PC-3 (cell line): Measurements from ENCODE around the gene KAT6B. TPM values are rescaled to one million over a fixed set of nuclear protein-coding genes. Genes with fewer than 3 reads are reported as not detected.

Source experiments
- ATAC-seq: fragments of 200-7000 bp; cut with Tn5 transposase; 2 replicates; pipeline ENCODE4 v1.9.1; 2020; ENCODE audit warnings: mild to moderate bottlenecking, moderate library complexity
- BruUV-seq: library from RNA; stranded (reverse); fragments of 400-500 nt; replicated peaks from 2 replicates; lab custom pipeline; 2021; lab: Mats Ljungman, UMichigan
- CTCF ChIA-PET: fragments of 300-600 bp; sonication (Branson Sonifier 250); formaldehyde crosslinking; loops from one replicate; lab custom pipeline; 2022; ENCODE audit warnings: antibody characterized with exemption; lab: Charles Lee
- POLR2A ChIA-PET: fragments of 300-600 bp; sonication (Branson Sonifier 250); formaldehyde crosslinking; loops from one replicate; lab custom pipeline; 2022; ENCODE audit warnings: antibody characterized with exemption; ENCODE audit not compliant: unreplicated experiment; lab: Charles Lee
- DNase-seq: peaks from one replicate; pipeline ENCODE4 v3.0.0-alpha.2; 2015
- H2AFZ ChIP-seq: fragments of 300-600 bp; sonication (generic); 2 replicates; pipeline ENCODE4 v1.6.0; 2016; ENCODE audit warnings: antibody characterized with exemption, low read length
- H3F3A ChIP-seq: fragments of 300-600 bp; sonication (generic); one replicate; pipeline ENCODE4 v1.6.0; 2017; ENCODE audit warnings: antibody characterized with exemption, low read length, control low read depth, mild to moderate bottlenecking; ENCODE audit not compliant: unreplicated experiment
- H3K27ac ChIP-seq: fragments of 300-600 bp; sonication (generic); 2 replicates; pipeline ENCODE4 v1.5.1; 2016; ENCODE audit warnings: mild to moderate bottlenecking, low read length
- H3K27me3 ChIP-seq: fragments of 300-600 bp; sonication (generic); 2 replicates; pipeline ENCODE4 v1.6.1; 2016; ENCODE audit warnings: low read length, mixed read lengths
- H3K36me3 ChIP-seq: fragments of 300-600 bp; sonication (generic); 2 replicates; pipeline ENCODE4 v1.6.1; 2016; ENCODE audit warnings: low read depth, mixed run types, low read length, mixed read lengths
- H3K4me1 ChIP-seq: fragments of 300-600 bp; sonication (generic); 2 replicates; pipeline ENCODE4 v1.5.1; 2016; ENCODE audit warnings: low read length; ENCODE audit not compliant: insufficient read depth
- H3K4me2 ChIP-seq: fragments of 300-600 bp; sonication (generic); 2 replicates; pipeline ENCODE4 v1.6.0; 2016; ENCODE audit warnings: low read length
- H3K4me3 ChIP-seq: fragments of 300-600 bp; sonication (generic); 2 replicates; pipeline ENCODE4 v1.5.1; 2016; ENCODE audit warnings: mild to moderate bottlenecking, low read length, mixed read lengths
- H3K79me2 ChIP-seq: fragments of 300-600 bp; sonication (generic); 2 replicates; pipeline ENCODE4 v1.6.1; 2017; ENCODE audit warnings: low read length, mixed read lengths
- H3K9ac ChIP-seq: fragments of 300-600 bp; sonication (generic); 2 replicates; pipeline ENCODE4 v1.6.0; 2016; ENCODE audit warnings: mild to moderate bottlenecking, low read length
- H3K9me2 ChIP-seq: fragments of 300-600 bp; sonication (generic); replicated peaks from 2 replicates; pipeline ENCODE4 v1.6.1; 2016; ENCODE audit warnings: mixed run types, low read length, mixed read lengths
- H3K9me3 ChIP-seq: fragments of 300-600 bp; sonication (generic); 2 replicates; pipeline ENCODE4 v1.6.1; 2016; ENCODE audit warnings: low read length, mixed read lengths
- H4K20me1 ChIP-seq: fragments of 300-600 bp; sonication (generic); 2 replicates; pipeline ENCODE4 v1.6.1; 2016; ENCODE audit warnings: low read length, mixed read lengths
- EZH2 ChIP-seq: fragments of 300-600 bp; sonication (generic); IDR thresholded peaks from one replicate; pipeline ENCODE4 v1.6.1; 2017; ENCODE audit warnings: antibody characterized with exemption, mild to moderate bottlenecking, low read length; ENCODE audit not compliant: unreplicated experiment
- EZH2phosphoT487 ChIP-seq: fragments of 300-600 bp; sonication (generic); IDR thresholded peaks from 2 replicates; pipeline ENCODE4 v1.6.1; 2018; ENCODE audit warnings: mild to moderate bottlenecking, antibody characterized with exemption, low read length, borderline replicate concordance
- intact Hi-C: fragments of 100-400 bp; cut with micrococcal nuclease; formaldehyde crosslinking; loops from 2 replicates; pipeline ENCODE4 v1.9.0; 2023
- total RNA-seq: library from RNA; depleted of rRNA; stranded (reverse); fragments of >200 nt; gene quantifications from 2 replicates; pipeline ENCODE4 v1.2.3, GENCODE V29; 2014
- TF ChIP-seq, protein P1 (sequence below): fragments of 300-600 bp; sonication (generic); conservative IDR thresholded peaks from 2 replicates; pipeline ENCODE4 v1.5.1; 2017; ENCODE audit warnings: antibody characterized with exemption, low read depth, mild to moderate bottlenecking, low read length

KAT6B gene
- total RNA-seq, 1 experiment from 2014 or later: 94.5 TPM

DNA sequence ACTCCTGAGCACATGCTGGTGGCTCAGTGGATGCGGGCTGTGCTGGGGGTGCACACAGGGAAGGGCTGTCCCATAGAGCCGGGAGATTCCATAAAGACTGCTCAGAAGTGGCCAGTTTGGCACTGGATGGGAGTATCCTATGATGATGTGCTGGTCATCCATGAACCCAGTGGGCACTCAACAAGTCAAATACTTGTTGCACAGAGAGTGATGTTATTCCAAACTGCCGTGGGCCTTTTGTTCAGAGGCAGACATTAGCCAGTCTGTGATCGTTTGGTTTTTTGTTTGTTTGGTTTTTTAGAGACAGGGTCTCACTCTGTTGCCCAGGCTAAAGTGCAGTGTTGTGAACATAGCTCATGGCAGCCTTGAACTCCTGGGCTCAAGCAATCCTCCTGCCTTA is 254.2 kb downstream of the KAT6B start:
- no peaks in the 10 kb centered on the region for H3K36me3 ChIP-seq
- ATAC-seq (no peak), DNase-seq (no peak)
- no peaks in the 10 kb centered on the region for H3K9me3 ChIP-seq
- no peaks in the 10 kb centered on the region for H3K9me2 ChIP-seq
- H2AFZ ChIP-seq: no peak overlapping the region
- TF ChIP-seq EZH2: no peak
- TF ChIP-seq, protein P1, sequence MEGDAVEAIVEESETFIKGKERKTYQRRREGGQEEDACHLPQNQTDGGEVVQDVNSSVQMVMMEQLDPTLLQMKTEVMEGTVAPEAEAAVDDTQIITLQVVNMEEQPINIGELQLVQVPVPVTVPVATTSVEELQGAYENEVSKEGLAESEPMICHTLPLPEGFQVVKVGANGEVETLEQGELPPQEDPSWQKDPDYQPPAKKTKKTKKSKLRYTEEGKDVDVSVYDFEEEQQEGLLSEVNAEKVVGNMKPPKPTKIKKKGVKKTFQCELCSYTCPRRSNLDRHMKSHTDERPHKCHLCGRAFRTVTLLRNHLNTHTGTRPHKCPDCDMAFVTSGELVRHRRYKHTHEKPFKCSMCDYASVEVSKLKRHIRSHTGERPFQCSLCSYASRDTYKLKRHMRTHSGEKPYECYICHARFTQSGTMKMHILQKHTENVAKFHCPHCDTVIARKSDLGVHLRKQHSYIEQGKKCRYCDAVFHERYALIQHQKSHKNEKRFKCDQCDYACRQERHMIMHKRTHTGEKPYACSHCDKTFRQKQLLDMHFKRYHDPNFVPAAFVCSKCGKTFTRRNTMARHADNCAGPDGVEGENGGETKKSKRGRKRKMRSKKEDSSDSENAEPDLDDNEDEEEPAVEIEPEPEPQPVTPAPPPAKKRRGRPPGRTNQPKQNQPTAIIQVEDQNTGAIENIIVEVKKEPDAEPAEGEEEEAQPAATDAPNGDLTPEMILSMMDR: no peak
- TF ChIP-seq EZH2phosphoT487: no peak
- ChIA-PET CTCF (no interaction called here), POLR2A (no interaction called here)
- H3K27me3 ChIP-seq: no peaks in the 10 kb centered on the region
- H3F3A ChIP-seq: no peaks in the 10 kb centered on the region
- H3K9ac ChIP-seq: no peak overlapping the region
- intact Hi-C loops: no loop called here
- BruUV-seq: no TSS peak
- H4K20me1 ChIP-seq: no peaks in the 10 kb centered on the region
- no peaks in the 10 kb centered on the region for H3K4me1 ChIP-seq
- no peak overlapping the region for H3K27ac ChIP-seq
- no peaks in the 10 kb centered on the region for H3K79me2 ChIP-seq
- no peak overlapping the region for H3K4me2 ChIP-seq
- H3K4me3 ChIP-seq: no peak overlapping the region

DNA sequence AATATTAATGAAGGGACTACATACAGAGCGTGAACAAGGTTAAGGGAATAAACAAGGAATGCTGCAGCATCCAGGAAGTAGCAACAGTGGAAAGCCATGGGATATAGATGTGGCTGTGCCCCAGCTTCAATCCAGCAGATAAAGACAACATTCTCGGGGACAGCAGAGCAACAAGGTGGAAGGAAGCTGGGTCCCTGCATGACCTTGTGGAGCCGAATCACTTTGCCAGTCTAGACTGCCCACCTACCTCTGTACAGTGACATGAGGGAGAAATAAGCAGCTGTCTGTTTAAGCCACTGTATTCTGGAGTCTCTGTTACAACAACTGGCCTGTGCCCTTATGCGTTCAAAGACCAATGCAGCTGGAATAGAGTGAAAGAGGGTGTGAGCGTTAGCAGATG is 255.0 kb downstream of the KAT6B start:
- ATAC-seq (no peak), DNase-seq (no peak)
- BruUV-seq: no TSS peak
- TF ChIP-seq EZH2 (no peak), EZH2phosphoT487 (no peak)
- TF ChIP-seq, protein P1: no peak
- Histone ChIP-seq H3K9me2 (no peaks in the 10 kb centered on the region), H3K27me3 (no peaks in the 10 kb centered on the region), H3K9me3 (no peaks in the 10 kb centered on the region), H3K27ac (no peak overlapping the region), H2AFZ (no peak overlapping the region), H3F3A (no peaks in the 10 kb centered on the region), H3K4me3 (no peak overlapping the region), H3K4me2 (no peak overlapping the region), H3K36me3 (no peaks in the 10 kb centered on the region), H4K20me1 (no peaks in the 10 kb centered on the region), H3K4me1 (no peaks in the 10 kb centered on the region), H3K79me2 (no peaks in the 10 kb centered on the region), H3K9ac (no peak overlapping the region)
- intact Hi-C loops: no loop called here
- ChIA-PET POLR2A (no interaction called here), CTCF (no interaction called here)
